ENCODE results near the gene ADAMTSL3. TPM values are rescaled to one million over a fixed set of nuclear protein-coding genes. Genes with fewer than 3 reads are reported as not detected.

The ADAMTSL3 gene
- total RNA-seq, 1 experiment from 2014 or later, result 0.05 TPM

- Histone ChIP-seq H3K79me2 (ENCODE audit: insufficient read depth, low read length) (no peaks in the 10 kb centered on the region), H3K36me3 (ENCODE audit: control insufficient read depth in 1 of 2, insufficient read depth in 2 of 2, low read length in 2 of 2) (no peaks in the 10 kb centered on the region), H3K9me3 (ENCODE audit: control insufficient read depth in 1 of 2, insufficient read depth in 1 of 2, low read depth in 1 of 2, low read length in 2 of 2) (no peaks in the 10 kb centered on the region), H3K4me2 (ENCODE audit: low read length) (no peak overlapping the region), H4K20me1 (ENCODE audit: insufficient read depth) (no peaks in the 10 kb centered on the region), H3K9ac (ENCODE audit: low read length) (no peak overlapping the region), H3K27me3 (ENCODE audit: insufficient read depth, low read length) (peaks cover 16% of the 10 kb centered on the region), H3K9me2 (ENCODE audit: insufficient read depth) (no peaks in the 10 kb centered on the region), H2AFZ (ENCODE audit: low read depth, low read length, poor library complexity, severe bottlenecking) (no peak overlapping the region), H3K27ac (ENCODE audit: low read depth, low read length) (no peak overlapping the region), H3K4me1 (ENCODE audit: control insufficient read depth in 1 of 2, insufficient read depth in 2 of 2, low read length in 2 of 2) (peaks cover 0 to 3% of the 10 kb centered on the region in 2 experiments; a peak in 1 of 4 replicates), H3K4me3 (replicated peaks in 1 of 2; ENCODE audit: low read depth in 1 of 2, low read length in 2 of 2) (no peak overlapping the region)
- POLR2A ChIA-PET, result no interaction called here
- RAD21 ChIA-PET (ENCODE audit: low non-redundant PET in 1 of 2, low total read pairs in 2 of 2, uncharacterized antibody in 2 of 2, unreplicated experiment in 2 of 2), result no interaction called here
- TF ChIP-seq CTCF (IDR thresholded peaks at IDR 0.05 in 2 of 3, conservative IDR thresholded peaks at IDR 0.05 in 1 of 3; ENCODE audit: borderline replicate concordance in 1 of 3, insufficient read depth in 1 of 3, low read depth in 2 of 3, low read length in 2 of 3), result no peak
- intact Hi-C loops (cut with micrococcal nuclease), result no loop called here
- no peak for ATAC-seq
- CTCF ChIA-PET, result interaction anchor here (1.2 kb wide), 1 partner anchor 36 kb away, joined by 3 read pairs; no protein-coding TSS in a partner anchor
- no peak for DNase-seq (ENCODE audit: low read depth, low spot score)
- no TSS peak for BruUV-seq (replicated peaks)
Observed at GRCh38 chr15:83694015-83694414, 40.1 kb downstream of the ADAMTSL3 start.

GRCh38 chr15:83694536-83694935 lies 40.6 kb downstream of the ADAMTSL3 start:
- POLR2A ChIA-PET, result no interaction called here
- no peaks in the 10 kb centered on the region for H3K9me2 ChIP-seq (ENCODE audit: insufficient read depth)
- no peaks in the 10 kb centered on the region for H3K79me2 ChIP-seq (ENCODE audit: insufficient read depth, low read length)
- intact Hi-C loops (cut with micrococcal nuclease), result no loop called here
- H3K27me3 ChIP-seq (ENCODE audit: insufficient read depth, low read length), result peaks cover 16% of the 10 kb centered on the region
- DNase-seq (ENCODE audit: low read depth, low spot score) (no peak), ATAC-seq (no peak)
- no peak overlapping the region for H3K9ac ChIP-seq (ENCODE audit: low read length)
- no TSS peak for BruUV-seq (replicated peaks)
- H3K4me1 ChIP-seq (ENCODE audit: control insufficient read depth in 1 of 2, insufficient read depth in 2 of 2, low read length in 2 of 2), result peaks cover 0 to 3% of the 10 kb centered on the region in 2 experiments; a peak in 1 of 4 replicates
- H2AFZ ChIP-seq (ENCODE audit: low read depth, low read length, poor library complexity, severe bottlenecking), result no peak overlapping the region
- CTCF ChIA-PET, result no interaction called here
- no peaks in the 10 kb centered on the region for H3K36me3 ChIP-seq (ENCODE audit: control insufficient read depth in 1 of 2, insufficient read depth in 2 of 2, low read length in 2 of 2)
- H3K27ac ChIP-seq (ENCODE audit: low read depth, low read length), result no peak overlapping the region
- no peaks in the 10 kb centered on the region for H4K20me1 ChIP-seq (ENCODE audit: insufficient read depth)
- no peak overlapping the region for H3K4me2 ChIP-seq (ENCODE audit: low read length)
- RAD21 ChIA-PET (ENCODE audit: low non-redundant PET in 1 of 2, low total read pairs in 2 of 2, uncharacterized antibody in 2 of 2, unreplicated experiment in 2 of 2), result no interaction called here
- H3K9me3 ChIP-seq (ENCODE audit: control insufficient read depth in 1 of 2, insufficient read depth in 1 of 2, low read depth in 1 of 2, low read length in 2 of 2), result no peaks in the 10 kb centered on the region
- H3K4me3 ChIP-seq (replicated peaks in 1 of 2; ENCODE audit: low read depth in 1 of 2, low read length in 2 of 2), result no peak overlapping the region
- TF ChIP-seq TCF7L2 (IDR thresholded peaks at IDR 0.05; ENCODE audit: borderline replicate concordance, extremely low read depth, insufficient read depth, insufficient read length), result no peak
- TF ChIP-seq, protein P1, sequence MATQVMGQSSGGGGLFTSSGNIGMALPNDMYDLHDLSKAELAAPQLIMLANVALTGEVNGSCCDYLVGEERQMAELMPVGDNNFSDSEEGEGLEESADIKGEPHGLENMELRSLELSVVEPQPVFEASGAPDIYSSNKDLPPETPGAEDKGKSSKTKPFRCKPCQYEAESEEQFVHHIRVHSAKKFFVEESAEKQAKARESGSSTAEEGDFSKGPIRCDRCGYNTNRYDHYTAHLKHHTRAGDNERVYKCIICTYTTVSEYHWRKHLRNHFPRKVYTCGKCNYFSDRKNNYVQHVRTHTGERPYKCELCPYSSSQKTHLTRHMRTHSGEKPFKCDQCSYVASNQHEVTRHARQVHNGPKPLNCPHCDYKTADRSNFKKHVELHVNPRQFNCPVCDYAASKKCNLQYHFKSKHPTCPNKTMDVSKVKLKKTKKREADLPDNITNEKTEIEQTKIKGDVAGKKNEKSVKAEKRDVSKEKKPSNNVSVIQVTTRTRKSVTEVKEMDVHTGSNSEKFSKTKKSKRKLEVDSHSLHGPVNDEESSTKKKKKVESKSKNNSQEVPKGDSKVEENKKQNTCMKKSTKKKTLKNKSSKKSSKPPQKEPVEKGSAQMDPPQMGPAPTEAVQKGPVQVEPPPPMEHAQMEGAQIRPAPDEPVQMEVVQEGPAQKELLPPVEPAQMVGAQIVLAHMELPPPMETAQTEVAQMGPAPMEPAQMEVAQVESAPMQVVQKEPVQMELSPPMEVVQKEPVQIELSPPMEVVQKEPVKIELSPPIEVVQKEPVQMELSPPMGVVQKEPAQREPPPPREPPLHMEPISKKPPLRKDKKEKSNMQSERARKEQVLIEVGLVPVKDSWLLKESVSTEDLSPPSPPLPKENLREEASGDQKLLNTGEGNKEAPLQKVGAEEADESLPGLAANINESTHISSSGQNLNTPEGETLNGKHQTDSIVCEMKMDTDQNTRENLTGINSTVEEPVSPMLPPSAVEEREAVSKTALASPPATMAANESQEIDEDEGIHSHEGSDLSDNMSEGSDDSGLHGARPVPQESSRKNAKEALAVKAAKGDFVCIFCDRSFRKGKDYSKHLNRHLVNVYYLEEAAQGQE (IDR thresholded peaks at IDR 0.05; ENCODE audit: low read depth), result no peak
- TF ChIP-seq SIN3A (IDR thresholded peaks at IDR 0.05; ENCODE audit: low read depth), result no peak
- no peak for TF ChIP-seq CBX3 (IDR thresholded peaks at IDR 0.05; ENCODE audit: low read depth)
- TF ChIP-seq POLR2AphosphoS5 (IDR thresholded peaks at IDR 0.05; ENCODE audit: low read depth, low read length), result no peak
- no peak for TF ChIP-seq RAD21 (IDR thresholded peaks at IDR 0.05; ENCODE audit: low read depth)
- no peak for TF ChIP-seq CEBPB (IDR thresholded peaks at IDR 0.05; ENCODE audit: low read depth)
- TF ChIP-seq, protein P2, sequence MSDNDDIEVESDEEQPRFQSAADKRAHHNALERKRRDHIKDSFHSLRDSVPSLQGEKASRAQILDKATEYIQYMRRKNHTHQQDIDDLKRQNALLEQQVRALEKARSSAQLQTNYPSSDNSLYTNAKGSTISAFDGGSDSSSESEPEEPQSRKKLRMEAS (IDR thresholded peaks at IDR 0.05), result no peak
- no peak for TF ChIP-seq ZBTB33 (IDR thresholded peaks at IDR 0.05; ENCODE audit: extremely low read depth, insufficient replicate concordance, low read length)
- TF ChIP-seq FOSL1 (IDR thresholded peaks at IDR 0.05; ENCODE audit: low read depth), result no peak
- TF ChIP-seq JUND (IDR thresholded peaks at IDR 0.05), result no peak
- TF ChIP-seq EZH2phosphoT487 (IDR thresholded peaks at IDR 0.05; ENCODE audit: borderline replicate concordance), result no peak

All from HCT116 (cell line).